ENCODE results near the gene STARD10. TPM values are rescaled to one million over a fixed set of nuclear protein-coding genes. Genes with fewer than 3 reads are reported as not detected.
"Not testable (repeated sequence)": the region's sequence is repeated elsewhere in the genome, so short reads cannot be mapped to it uniquely, and the experiment has no call there.

Gene STARD10
- polyA plus RNA-seq, 2 of the 4 experiments (the other 2 are of a cell fraction) = 21.2 to 23.2 TPM

DNA sequence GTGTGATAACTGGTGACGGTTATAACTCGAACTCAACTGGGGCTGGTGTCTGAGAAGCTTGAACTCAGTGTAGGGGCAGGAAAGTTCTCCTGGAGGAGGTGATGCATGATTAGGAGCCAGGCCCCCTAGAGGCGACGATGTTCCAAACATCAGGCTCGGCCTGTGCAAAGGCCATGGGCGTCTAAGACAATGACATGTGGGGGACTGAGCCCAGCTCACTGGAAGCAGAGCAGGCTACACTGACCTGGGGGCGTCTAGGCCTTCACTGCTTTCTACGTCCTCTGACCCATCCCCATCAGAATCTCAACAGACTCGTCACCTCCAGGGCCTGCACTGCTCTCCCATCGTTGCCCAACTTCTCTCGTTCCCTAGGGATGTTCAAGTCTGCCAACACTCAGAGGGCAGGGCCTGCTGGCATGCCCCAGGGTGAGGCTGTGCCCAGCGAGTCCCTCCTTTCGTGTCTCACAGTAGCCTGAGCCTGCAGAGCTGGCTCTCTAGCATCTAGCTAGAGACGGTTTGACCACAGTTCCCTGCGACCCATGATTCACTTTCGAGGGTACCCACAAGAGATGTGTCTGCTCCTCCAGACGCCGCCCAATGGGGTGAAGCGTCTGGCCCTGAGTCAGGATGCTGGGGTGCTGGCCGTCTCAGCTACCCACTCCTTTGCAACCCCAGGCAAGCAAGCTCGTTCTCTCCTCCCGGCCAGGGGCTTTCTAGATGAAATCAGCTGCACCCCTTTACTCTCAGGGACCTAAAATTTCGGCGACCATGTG is 19.3 kb upstream of the STARD10 start (continued):
- TF ChIP-seq HMGXB4 (CRISPR knock-in tag; IDR thresholded peaks at IDR 0.05; ENCODE audit: borderline replicate concordance) (no peak), E2F6 (IDR thresholded peaks at IDR 0.05; ENCODE audit: borderline replicate concordance, low read depth) (0 out of 2 replicates have a peak, but pooled peaks have one; percentile 31), SMC3 (IDR thresholded peaks at IDR 0.05) (0 out of 3 replicates have a peak, but pooled peaks have one; percentile 43)

GRCh38 chr11:72812604-72812966 is 18.7 kb upstream of the STARD10 start:
- Histone ChIP-seq H3K4me2 (peak overlapping the region; percentile 93), H3K4me1 (peaks cover 37% of the 10 kb centered on the region), H3K9me3 (no peaks in the 10 kb centered on the region), H3K4me3 (peak overlapping the region; percentile 58), H3K27ac (peak overlapping the region; percentile 78 to 95)
- FAIRE-seq = no peak
- TF ChIP-seq CEBPB (IDR thresholded peaks at IDR 0.05) (no peak), HOXB5 (CRISPR knock-in tag; IDR thresholded peaks at IDR 0.05) (peak; percentile 97)
- peak; percentile 14 to 28 for ATAC-seq
- 9% methylated on average over 3 of the region's 4 CpGs for WGBS (ENCODE audit: missing lambda C conversion rate)
- POLR2A ChIA-PET = interaction anchor here (1.0 to 1.6 kb wide), 4 partner anchors 18 to 496 kb away, joined by 3 to 10 read pairs (median 7); partner anchors contain the start of gene STARD10
- CTCF ChIA-PET = interaction anchor here (0.8 to 6.6 kb wide), 19 partner anchors 8 to 523 kb away, joined by 3 to 42 read pairs (median 6); partner anchors contain the start of gene STARD10
- peak in 1 of 2 experiments; percentile 75 for DNase-seq (ENCODE audit: low read depth in 1 of 2, low spot score in 1 of 2)

GRCh38 chr11:72811686-72812085 is 17.8 kb upstream of the STARD10 start:
- not testable (repeated sequence) for ATAC-seq; H3K9me3 ChIP-seq; H3K4me3 ChIP-seq; FAIRE-seq; DNase-seq (ENCODE audit: low read depth in 1 of 2, low spot score in 1 of 2)
- Histone ChIP-seq H3K27ac (peak overlapping the region in 1 of 2 experiments; percentile 60; a peak in 3 of 6 replicates), H3K4me2 (peak overlapping the region; percentile 93), H3K4me1 (peaks cover 46% of the 10 kb centered on the region)
- ChIA-PET CTCF (interaction anchor here (0.8 to 6.6 kb wide), 8 partner anchors 11 to 366 kb away, joined by 3 to 42 read pairs (median 16); partner anchors contain the start of gene STARD10), POLR2A (interaction anchor here (1.2 kb wide), 1 partner anchor 18 kb away, joined by 5 read pairs; the partner anchor contains the start of gene STARD10)
- 92% methylated on average over 10 of the region's 10 CpGs for WGBS (ENCODE audit: missing lambda C conversion rate)

DNA sequence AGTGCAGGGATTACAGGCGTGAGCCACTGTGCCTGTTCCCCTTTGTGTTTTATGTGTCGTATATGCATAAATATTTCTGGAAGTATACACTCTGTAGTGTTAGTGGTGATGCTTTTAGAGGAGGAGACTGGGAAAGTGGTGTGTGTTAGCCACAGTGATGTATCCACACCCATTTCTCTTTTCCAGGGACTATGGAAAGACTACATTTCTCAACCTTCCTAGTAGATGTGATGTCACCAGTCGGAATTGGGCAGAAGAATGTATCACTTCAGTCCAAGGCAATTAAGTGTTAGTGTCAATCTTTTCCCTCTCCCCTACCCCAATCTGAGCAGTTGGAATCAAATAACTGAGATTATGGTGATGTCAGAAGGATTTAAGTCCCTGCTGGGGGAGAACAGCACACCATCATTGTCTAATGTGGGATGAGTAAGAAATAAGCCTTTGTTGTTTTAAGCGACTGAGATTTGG is 14.5 kb upstream of the STARD10 start:
- no peaks in the 10 kb centered on the region for H3K9me3 ChIP-seq
- 94% methylated on average over 4 of the region's 4 CpGs for WGBS (ENCODE audit: missing lambda C conversion rate)
- ChIA-PET POLR2A (no interaction called here), CTCF (interaction anchor here (1.2 to 6.6 kb wide), 5 partner anchors 14 to 84 kb away, joined by 3 to 31 read pairs (median 7); partner anchors contain the start of gene STARD10)
- peaks cover 45% of the 10 kb centered on the region for H3K4me1 ChIP-seq
- DNase-seq (ENCODE audit: low read depth in 1 of 2, low spot score in 1 of 2) = no peak
- no peak for ATAC-seq
- FAIRE-seq = no peak
- H3K4me2 ChIP-seq = peak overlapping the region; percentile 57
- TF ChIP-seq CHD4 (IDR thresholded peaks at IDR 0.05; ENCODE audit: borderline replicate concordance) (no peak), POLR2A (IDR thresholded peaks at IDR 0.05; ENCODE audit: low read length) (no peak), NR3C1 (IDR thresholded peaks at IDR 0.05) (no peak), TP53 (CRISPR knock-in tag; IDR thresholded peaks at IDR 0.05) (no peak), RNF2 (IDR thresholded peaks at IDR 0.05; ENCODE audit: borderline replicate concordance, low read depth) (no peak), ESRRA (IDR thresholded peaks at IDR 0.05; ENCODE audit: borderline replicate concordance, low read length) (no peak), RCOR1 (IDR thresholded peaks at IDR 0.05; ENCODE audit: low read depth, low read length) (no peak), CBX2 (IDR thresholded peaks at IDR 0.05; ENCODE audit: borderline replicate concordance, low read depth) (no peak), CHD2 (IDR thresholded peaks at IDR 0.05; ENCODE audit: low read length, partially characterized antibody) (no peak), FOSL2 (IDR thresholded peaks at IDR 0.05) (no peak), FOSL2 (CRISPR knock-in tag; IDR thresholded peaks at IDR 0.05) (no peak), HOXB13 (CRISPR knock-in tag; IDR thresholded peaks at IDR 0.05; ENCODE audit: low read depth) (no peak), MAZ (IDR thresholded peaks at IDR 0.05; ENCODE audit: borderline replicate concordance, low read depth, low read length) (no peak), TFCP2L1 (CRISPR knock-in tag; IDR thresholded peaks at IDR 0.05) (no peak), JUN (IDR thresholded peaks at IDR 0.05) (no peak), MAX (IDR thresholded peaks at IDR 0.05) (no peak), BHLHE40 (IDR thresholded peaks at IDR 0.05; ENCODE audit: low read depth, low read length) (no peak), PHF8 (IDR thresholded peaks at IDR 0.05; ENCODE audit: borderline replicate concordance, low read depth) (no peak), NPAS2 (CRISPR knock-in tag; IDR thresholded peaks at IDR 0.05; ENCODE audit: borderline replicate concordance) (no peak)
- TF ChIP-seq, protein P1, sequence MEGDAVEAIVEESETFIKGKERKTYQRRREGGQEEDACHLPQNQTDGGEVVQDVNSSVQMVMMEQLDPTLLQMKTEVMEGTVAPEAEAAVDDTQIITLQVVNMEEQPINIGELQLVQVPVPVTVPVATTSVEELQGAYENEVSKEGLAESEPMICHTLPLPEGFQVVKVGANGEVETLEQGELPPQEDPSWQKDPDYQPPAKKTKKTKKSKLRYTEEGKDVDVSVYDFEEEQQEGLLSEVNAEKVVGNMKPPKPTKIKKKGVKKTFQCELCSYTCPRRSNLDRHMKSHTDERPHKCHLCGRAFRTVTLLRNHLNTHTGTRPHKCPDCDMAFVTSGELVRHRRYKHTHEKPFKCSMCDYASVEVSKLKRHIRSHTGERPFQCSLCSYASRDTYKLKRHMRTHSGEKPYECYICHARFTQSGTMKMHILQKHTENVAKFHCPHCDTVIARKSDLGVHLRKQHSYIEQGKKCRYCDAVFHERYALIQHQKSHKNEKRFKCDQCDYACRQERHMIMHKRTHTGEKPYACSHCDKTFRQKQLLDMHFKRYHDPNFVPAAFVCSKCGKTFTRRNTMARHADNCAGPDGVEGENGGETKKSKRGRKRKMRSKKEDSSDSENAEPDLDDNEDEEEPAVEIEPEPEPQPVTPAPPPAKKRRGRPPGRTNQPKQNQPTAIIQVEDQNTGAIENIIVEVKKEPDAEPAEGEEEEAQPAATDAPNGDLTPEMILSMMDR (IDR thresholded peaks at IDR 0.05) = no peak
- H3K4me3 ChIP-seq = no peak overlapping the region
- peak overlapping the region; percentile 80 to 89 for H3K27ac ChIP-seq
